OCI-LY3 (cell line): Measurements from ENCODE around the gene ACOT7.

ENCODE experiments used
- EZH2phosphoT487 ChIP-seq: fragments of 200-600 bp; shearing (Covaris generic); IDR thresholded peaks from 2 replicates; pipeline ENCODE4 v1.6.1; 2018; ENCODE audit warnings: antibody characterized with exemption, mixed run types, low read depth
- TF ChIP-seq, protein P1 (sequence below): fragments of 200-600, 300-600 bp; sonication (generic); IDR thresholded peaks from 2 replicates; pipeline ENCODE4 v1.5.1; 2014; ENCODE audit warnings: antibody characterized with exemption, low read length, low read depth

DNA sequence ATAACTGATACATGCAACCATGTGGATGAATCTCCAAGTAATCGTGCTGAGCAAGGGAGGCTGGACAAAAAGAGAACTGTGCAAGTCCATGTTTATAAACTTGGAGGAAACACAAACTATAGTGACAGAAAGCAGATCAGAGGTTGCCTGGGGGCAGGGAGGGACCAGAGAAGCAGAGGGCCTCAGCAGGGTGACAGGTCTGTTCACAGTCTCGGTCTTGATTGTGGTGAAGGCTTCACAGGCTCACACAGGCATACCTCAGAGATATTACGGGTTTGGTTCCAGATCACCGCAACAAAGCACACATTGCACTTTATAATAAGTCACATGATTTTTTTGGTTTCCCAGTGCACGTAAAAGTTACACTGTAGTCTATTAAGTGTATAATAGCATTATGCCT lies 28.5 kb downstream of the ACOT7 start:
- TF ChIP-seq, protein P1, sequence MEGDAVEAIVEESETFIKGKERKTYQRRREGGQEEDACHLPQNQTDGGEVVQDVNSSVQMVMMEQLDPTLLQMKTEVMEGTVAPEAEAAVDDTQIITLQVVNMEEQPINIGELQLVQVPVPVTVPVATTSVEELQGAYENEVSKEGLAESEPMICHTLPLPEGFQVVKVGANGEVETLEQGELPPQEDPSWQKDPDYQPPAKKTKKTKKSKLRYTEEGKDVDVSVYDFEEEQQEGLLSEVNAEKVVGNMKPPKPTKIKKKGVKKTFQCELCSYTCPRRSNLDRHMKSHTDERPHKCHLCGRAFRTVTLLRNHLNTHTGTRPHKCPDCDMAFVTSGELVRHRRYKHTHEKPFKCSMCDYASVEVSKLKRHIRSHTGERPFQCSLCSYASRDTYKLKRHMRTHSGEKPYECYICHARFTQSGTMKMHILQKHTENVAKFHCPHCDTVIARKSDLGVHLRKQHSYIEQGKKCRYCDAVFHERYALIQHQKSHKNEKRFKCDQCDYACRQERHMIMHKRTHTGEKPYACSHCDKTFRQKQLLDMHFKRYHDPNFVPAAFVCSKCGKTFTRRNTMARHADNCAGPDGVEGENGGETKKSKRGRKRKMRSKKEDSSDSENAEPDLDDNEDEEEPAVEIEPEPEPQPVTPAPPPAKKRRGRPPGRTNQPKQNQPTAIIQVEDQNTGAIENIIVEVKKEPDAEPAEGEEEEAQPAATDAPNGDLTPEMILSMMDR: no peak
- no peak for TF ChIP-seq EZH2phosphoT487
